Breast epithelium (tissue), 3 donors: ENCODE data around the gene ABCB8.

Experiments used
- POLR2A ChIP-seq: fragments of 450-650 bp; IDR thresholded peaks from one replicate; pipeline ENCODE4 v1.6.1; 2016; ENCODE audit warnings: antibody characterized with exemption, mild to moderate bottlenecking, moderate library complexity
- TF ChIP-seq, protein P1 (sequence below), 3 donors: fragments of 450-650 bp; IDR thresholded peaks; one replicate each; pipeline ENCODE4 v1.5.1; 2016 to 2017; ENCODE audit warnings: antibody characterized with exemption in 3 of 3, mild to moderate bottlenecking in 3 of 3, moderate library complexity in 3 of 3

DNA sequence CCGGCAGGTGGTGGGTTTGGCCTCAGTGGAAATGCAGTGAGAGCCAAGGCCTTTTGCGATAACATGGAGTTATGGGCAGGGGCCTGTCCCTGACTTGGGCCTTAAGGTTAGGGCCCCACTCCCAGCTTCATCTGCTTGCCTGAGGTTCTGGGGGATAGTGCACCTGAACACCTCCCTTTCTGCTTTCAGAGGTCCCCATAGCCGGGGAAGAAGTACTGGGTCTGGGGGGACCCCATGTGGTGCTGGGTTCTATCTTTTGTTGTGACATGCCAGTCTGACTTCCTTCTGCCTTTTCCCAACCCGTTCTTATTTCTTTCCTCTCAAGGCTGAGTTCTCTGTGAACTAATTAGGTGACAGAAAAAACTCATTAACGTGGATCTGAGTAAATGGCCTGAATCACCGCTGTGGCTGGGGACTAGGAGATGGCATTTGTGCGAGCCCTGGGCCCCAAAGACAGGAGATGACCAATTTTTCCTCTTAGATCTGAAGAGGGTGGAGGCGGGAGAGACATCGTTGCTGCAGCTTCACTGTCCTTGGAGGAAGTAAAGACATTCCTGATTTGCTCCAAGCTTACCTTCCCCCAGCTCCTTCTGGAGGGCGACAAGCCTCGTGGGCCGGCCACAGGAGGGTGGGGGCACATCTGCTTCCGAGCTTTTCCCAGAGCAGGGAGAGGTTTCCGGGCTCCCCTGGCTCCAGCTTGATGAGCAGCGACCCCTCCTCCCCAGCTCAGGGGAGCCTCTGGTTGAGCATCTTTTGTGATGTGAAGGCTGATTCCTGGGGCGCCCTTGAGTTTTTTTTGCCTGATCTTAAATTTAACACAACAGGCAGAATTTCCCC, 60.0 kb downstream of the ABCB8 start:
- TF ChIP-seq, protein P1, sequence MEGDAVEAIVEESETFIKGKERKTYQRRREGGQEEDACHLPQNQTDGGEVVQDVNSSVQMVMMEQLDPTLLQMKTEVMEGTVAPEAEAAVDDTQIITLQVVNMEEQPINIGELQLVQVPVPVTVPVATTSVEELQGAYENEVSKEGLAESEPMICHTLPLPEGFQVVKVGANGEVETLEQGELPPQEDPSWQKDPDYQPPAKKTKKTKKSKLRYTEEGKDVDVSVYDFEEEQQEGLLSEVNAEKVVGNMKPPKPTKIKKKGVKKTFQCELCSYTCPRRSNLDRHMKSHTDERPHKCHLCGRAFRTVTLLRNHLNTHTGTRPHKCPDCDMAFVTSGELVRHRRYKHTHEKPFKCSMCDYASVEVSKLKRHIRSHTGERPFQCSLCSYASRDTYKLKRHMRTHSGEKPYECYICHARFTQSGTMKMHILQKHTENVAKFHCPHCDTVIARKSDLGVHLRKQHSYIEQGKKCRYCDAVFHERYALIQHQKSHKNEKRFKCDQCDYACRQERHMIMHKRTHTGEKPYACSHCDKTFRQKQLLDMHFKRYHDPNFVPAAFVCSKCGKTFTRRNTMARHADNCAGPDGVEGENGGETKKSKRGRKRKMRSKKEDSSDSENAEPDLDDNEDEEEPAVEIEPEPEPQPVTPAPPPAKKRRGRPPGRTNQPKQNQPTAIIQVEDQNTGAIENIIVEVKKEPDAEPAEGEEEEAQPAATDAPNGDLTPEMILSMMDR (IDR thresholded peaks at IDR 0.05) = no peak
- no peak for TF ChIP-seq POLR2A
